ENCODE data around the gene CLDN19.
"Not testable (repeated sequence)": the region's sequence is repeated elsewhere in the genome, so short reads cannot be mapped to it uniquely, and the experiment has no call there.

The CLDN19 gene

DNA sequence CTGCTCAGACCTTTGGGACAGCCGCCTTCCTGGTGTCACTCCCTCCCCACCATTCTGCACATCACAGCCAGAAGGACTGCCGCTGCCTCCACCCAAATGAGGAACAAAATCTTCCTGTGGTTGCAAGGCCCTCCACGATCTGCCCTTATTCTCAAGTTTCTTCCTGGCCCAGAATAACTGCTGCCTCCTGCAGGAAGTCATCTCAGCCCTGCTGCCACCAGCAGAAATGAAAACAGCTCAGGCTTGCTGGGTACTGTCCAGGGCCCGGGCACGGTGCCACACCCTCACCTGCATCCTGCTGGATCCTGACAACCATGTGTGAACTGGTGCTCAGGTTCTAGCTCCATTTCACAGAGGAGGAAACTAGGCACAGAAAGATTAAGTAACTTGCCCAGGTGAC is 2.8 kb downstream of the CLDN19 start:
- DNase-seq, result no peak

DNA sequence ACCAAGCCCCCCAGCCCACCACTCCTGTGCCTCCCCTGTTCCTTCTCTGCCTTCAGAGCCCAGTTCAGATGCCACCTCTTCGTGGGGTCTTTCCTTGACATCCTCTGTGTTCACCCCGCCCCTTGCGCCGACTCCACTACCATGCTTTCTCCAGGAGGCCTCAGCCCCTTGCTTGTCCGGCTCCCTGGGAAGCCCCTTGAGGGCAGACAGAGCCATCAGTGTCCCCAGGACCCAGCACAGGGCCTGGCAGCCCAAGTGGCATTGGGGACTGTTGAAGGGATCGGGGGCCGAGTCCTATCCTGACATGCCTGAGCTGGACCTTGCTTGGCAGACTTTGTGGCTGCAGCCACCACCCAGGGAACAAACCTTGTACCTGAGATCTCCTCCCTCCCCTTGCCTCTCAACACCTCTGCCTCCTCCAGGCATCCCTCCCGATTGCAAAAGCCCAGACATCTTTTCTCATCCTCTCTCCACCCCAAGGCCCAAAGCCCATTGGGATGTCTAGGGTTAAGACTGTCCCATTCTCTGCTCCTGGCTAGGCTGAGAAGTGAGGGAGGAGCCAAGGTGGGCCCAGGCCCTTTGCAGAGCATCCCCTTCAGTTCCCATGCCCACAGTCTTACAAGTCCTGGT is 3.4 kb downstream of the CLDN19 start:
- DNase-seq, result no peak

- no peak for DNase-seq
Measured at GRCh38 chr1:42736152-42736551, 3.9 kb downstream of the CLDN19 start.

DNA sequence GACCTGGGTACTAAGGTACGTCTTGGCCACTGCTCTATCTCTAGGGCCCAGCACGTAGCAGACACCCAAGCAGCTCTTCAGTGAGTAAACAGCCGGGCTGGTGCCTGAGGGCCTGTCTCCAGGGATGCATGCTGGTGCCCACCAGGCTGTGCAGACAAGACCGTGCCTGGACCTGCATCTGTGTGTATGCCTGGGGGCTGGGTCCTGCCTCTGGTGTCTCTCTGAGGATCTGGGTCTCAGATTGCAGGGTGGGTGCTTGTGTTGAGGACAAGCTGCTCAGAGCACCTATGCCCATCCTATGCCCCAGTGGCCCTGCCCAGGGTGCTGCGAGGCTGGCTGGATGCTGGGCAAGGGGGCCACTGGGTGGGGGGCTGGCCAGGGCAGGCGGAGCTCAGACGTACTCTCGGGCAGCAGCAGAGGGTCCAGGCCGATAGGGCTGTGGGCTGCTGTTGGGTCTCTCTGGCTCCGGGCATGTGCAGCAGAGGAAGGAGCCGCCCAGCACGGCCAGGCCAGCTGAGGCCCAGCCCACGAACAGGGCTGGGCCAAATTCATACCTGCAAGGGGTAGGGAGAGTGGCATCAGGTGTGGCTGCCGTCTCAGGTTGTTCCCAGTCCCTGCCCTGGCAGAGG is 4.4 kb downstream of the CLDN19 start:
- no peak for DNase-seq

DNA sequence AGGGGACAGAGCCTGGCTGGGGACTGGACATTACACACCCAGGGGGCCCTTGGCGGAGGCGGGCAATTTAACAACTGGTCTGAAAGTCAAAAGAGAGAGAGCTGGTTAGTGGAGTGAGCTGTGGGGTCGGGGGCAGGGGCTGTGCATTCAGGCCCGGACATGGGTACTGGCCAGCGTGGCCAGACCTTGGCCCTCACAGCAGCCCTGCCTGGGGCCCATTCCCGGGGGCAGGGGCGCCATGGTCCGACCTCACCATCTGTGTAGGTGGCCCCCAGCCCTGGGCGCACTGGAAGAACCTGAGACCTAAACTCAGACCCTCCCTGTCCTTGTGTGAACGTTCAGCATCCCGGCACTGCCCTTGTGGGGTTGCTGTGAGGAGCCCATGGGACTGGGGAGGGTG is 5.0 kb downstream of the CLDN19 start:
- DNase-seq, result no peak

DNA sequence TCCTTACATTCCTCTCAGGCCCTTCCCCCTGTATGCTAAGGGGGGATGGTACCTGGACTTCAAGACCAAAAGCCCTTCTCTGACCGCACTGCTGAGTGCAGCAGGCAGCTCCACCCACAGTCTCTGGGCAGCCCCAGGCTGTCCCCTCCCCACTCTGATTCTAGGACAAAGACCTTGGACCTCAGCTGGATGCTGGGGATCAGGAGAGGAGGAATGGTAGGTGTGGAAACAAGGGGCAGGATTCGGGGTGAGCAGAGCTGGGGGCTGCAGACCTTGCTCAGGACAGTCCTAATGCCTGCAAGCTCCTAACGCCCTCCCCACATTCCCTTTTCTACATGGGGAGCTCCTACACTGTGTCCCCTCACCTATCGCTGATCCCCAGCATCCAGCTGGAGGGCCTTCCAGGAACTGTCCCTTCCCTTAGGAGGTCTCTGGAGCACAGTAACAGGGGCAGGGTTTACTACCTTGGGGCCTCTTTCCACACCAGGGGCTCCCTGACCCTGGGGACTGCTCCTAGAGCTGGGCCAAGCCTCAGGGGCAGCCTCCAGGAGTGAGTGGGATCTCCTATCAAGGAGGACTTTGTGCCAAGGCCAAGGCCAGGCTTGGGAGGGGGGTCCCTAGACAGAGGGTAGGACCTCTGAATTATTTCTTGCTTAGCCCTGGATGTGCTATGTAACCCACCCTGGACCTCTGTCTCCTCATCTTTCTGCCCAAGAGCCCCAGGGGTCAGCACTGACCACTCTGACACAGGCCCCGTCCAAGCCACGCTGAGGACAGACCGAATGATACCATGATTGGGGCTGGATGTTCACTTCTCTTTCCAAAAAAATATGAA is 5.6 kb downstream of the CLDN19 start:
- DNase-seq, result no peak

- DNase-seq, result no peak
Measured at GRCh38 chr1:42733415-42734200, 6.4 kb downstream of the CLDN19 start.

- DNase-seq, result no peak
Measured at GRCh38 chr1:42732126-42732680, 7.8 kb downstream of the CLDN19 start.

GRCh38 chr1:42731585-42731984 is 8.5 kb downstream of the CLDN19 start:
- no peak for DNase-seq

DNA sequence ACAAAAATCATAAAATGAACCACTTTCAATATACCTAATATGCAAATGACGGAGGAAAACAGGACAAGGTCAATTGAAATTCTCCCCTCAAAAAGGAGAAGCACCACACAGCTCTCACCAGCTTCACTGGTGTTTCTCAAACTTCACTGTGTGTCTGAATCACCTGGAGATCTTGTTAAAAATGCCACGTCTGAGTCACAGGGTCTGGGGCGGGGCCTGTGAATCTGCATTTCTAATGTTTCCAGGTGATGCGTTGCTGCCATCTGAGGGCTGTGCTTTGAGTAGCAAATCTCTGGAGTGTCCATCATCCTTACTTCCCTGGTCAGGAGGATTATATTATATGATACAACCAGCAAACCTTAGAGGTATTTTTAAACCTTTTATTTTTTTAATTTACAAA is 9.0 kb downstream of the CLDN19 start:
- no peak for DNase-seq

- no peak for DNase-seq
Measured at GRCh38 chr1:42730002-42730401, 10.0 kb downstream of the CLDN19 start.

DNA sequence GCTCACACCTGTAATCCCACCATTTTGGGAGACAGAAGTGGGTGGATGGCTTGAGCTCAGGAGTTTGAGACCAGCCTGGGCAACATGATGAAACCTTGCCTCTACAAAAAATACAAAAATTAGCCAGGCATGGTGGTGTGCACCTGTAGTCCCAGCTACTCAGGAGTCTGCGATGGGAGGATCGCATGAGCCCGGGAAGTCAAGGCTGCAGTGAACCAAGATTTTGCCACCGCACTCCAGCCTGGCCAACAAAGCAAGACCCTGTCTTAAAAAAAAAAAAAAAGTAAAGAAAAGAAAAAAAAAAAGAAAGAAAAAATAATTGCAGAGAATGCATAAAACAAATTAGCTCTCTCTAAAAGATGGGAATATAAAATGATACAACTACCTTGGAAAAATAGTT is 14.2 kb downstream of the CLDN19 start:
- DNase-seq, result not testable (repeated sequence)

GRCh38 chr1:42723511-42723910 is 16.5 kb downstream of the CLDN19 start:
- no peak for DNase-seq

- not testable (repeated sequence) for DNase-seq
Measured at GRCh38 chr1:42722403-42722802, 17.6 kb downstream of the CLDN19 start.

DNA sequence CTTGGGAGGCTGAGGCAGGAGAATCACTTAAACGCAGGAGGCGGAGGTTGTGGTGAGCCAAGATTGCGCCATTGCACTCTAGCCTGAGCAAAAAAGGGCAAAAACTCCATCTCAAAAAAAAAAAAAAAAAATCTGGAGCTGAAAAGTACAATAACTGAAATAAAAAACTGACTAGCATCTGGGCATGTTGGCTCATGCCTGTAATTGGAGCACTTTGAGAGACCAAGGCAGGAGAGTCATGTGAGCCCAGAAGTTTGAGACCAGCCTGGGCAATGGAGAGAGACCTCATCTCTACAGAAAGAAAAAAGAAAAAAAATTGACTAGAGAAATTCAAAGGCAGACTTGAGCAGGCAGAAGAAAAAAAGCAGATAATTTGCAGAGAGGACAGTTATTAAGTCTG is 18.1 kb downstream of the CLDN19 start:
- DNase-seq, result no peak

DNA sequence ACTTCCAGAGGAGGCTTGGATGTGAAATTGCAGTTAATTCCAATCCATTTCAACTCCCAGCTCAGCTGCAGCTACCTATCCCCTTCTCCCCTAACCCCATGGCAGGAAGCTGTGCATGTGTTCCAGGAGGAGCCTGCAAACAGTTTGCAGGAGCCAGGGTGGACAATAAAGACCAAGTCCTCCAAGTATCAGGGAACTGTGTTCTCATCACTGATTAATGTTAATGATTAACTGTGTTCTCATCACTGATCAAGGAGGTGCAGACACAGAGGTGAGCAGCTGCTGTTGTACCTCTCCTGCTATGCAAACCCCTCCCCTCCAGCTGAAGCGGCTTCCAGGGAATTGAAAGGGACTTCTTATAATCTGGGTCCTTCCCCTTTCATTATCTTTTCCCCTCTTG is 19.2 kb downstream of the CLDN19 start:
- DNase-seq, result no peak

GRCh38 chr1:42714441-42714840 is 25.6 kb downstream of the CLDN19 start:
- not testable (repeated sequence) for DNase-seq

DNA sequence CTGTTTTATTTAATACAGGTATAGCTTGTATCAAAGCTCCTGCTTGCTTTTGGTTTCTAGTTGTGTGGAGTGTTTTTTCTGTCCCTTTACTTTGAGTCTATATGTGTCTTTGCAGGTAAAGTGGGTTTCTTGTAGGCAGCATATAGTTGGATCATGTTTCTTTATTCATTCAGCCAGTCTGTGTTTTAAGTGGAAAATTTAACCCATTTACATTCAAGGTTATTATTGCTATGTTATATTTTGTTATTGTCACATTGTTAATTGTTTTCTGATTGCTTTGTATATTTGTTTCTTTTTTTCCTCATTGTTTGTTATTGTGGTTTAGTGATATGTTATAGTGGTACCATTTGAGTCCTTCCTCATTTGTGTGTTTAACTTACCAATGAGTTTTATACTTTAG is 26.7 kb downstream of the CLDN19 start:
- DNase-seq, result no peak

DNA sequence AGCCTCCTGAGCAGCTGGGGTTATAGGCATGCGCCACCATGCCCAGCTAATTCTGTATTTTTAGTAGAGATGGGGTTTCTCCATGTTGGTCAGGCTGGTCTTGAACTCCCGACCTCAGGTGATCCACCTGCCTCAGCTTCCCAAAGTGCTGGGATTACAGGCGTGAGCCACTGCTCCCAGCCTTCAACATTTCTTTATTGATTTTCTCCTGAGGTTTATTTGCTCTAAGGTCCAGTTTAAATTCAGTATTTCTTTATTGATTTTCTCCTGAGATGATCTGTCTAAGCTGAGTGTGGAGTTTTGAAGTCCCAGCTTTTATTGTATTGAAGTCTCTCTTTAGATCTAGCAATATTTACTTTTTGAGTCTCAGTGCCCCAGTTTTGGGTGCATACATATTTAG is 27.2 kb downstream of the CLDN19 start:
- DNase-seq, result not testable (repeated sequence)

DNA sequence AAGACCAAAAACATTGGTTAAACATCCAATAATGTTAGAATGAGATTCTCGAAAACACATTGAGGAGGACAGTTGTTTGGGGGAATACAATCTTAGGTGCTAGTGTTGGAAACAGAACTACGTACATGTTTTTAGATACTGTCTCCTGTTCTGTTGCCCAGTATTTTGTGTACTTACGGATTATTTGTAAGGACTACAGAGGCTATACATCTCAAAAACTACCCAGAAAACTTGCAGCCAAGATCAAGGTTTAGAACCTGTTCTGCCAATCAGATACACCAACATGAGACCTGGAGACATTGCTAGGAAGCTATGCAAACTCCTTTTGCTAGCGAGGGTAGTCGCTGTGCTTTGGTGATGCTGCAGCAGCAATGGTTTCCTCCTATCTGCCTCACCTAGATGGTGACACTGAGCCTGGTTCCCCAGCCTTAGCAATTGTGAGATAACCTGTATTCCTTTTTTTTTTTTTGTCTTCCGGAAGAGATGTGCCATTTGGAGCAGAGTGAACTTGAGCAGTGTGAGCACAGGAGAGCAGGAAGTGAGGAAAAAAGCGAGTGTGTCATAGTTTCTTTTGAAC is 36.1 kb downstream of the CLDN19 start:
- DNase-seq, result no peak

DNA sequence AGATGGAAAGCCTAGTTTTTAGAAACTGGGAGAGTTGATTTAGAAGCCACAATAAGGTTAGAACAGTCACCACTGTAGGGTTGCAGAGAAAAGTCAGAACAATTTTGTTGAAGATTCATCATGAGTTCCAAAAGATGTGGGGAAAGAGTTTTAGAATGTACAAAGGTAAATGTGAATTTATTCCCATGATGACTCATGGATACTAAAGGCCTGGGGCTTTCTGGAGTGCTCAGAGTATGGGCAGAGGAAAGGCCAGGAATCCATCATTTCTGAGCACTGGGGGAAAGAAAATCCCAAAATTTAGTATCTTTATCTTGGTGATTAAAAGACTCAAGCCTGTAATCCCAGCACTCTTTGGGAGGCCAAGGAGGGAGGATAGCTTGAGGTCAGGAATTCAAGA is 40.0 kb downstream of the CLDN19 start:
- DNase-seq, result no peak

- no peak for DNase-seq
Measured at GRCh38 chr1:42698081-42698813, 41.8 kb downstream of the CLDN19 start.
